GF-D8 (cell line): ENCODE data around the gene CD33.

Experiments
- DNase-seq: peaks from one replicate; lab custom pipeline; 2025; lab: John Stamatoyannopoulos, UW

Gene CD33

GRCh38 chr19:51224898-51225393, at the start of gene CD33:
Gene CD33, plus strand, starts transcription at chr19:51225080. Its CDS starts 39 bp downstream, at chr19:51225119.
- DNase-seq: peak; percentile 84

GRCh38 chr19:51179256-51179655, 45.6 kb upstream of the CD33 start:
- DNase-seq: no peak

GRCh38 chr19:51181377-51181912, 43.4 kb upstream of the CD33 start:
- no peak for DNase-seq

- no peak for DNase-seq
Measured at GRCh38 chr19:51181913-51182419, 42.9 kb upstream of the CD33 start.

GRCh38 chr19:51183629-51184028, 41.3 kb upstream of the CD33 start:
- no peak for DNase-seq

- no peak for DNase-seq
Measured at GRCh38 chr19:51185069-51185867, 39.6 kb upstream of the CD33 start.

GRCh38 chr19:51185868-51186215, 39.0 kb upstream of the CD33 start:
- DNase-seq: no peak

GRCh38 chr19:51186323-51186722, 38.6 kb upstream of the CD33 start:
- DNase-seq: no peak

GRCh38 chr19:51187395-51188226, 37.3 kb upstream of the CD33 start:
- DNase-seq: no peak

- DNase-seq: no peak
Measured at GRCh38 chr19:51188227-51188559, 36.7 kb upstream of the CD33 start.

GRCh38 chr19:51192689-51193088, 32.2 kb upstream of the CD33 start:
- DNase-seq: no peak

- DNase-seq: no peak
Measured at GRCh38 chr19:51194527-51195315, 30.2 kb upstream of the CD33 start.

- DNase-seq: no peak
Measured at GRCh38 chr19:51195316-51195586, 29.6 kb upstream of the CD33 start.

- no peak for DNase-seq
Measured at GRCh38 chr19:51195616-51196015, 29.3 kb upstream of the CD33 start.

GRCh38 chr19:51196181-51196580, 28.7 kb upstream of the CD33 start:
- DNase-seq: no peak

- no peak for DNase-seq
Measured at GRCh38 chr19:51198641-51199040, 26.2 kb upstream of the CD33 start.

GRCh38 chr19:51200071-51200666, 24.7 kb upstream of the CD33 start:
- no peak for DNase-seq

- no peak for DNase-seq
Measured at GRCh38 chr19:51201712-51202111, 23.2 kb upstream of the CD33 start.

- DNase-seq: no peak
Measured at GRCh38 chr19:51203916-51204315, 21.0 kb upstream of the CD33 start.

- DNase-seq: no peak
Measured at GRCh38 chr19:51204321-51204720, 20.6 kb upstream of the CD33 start.

- no peak for DNase-seq
Measured at GRCh38 chr19:51207747-51208146, 17.1 kb upstream of the CD33 start.
